ENCODE measurements around the gene EVI5L.
"Not testable (repeated sequence)": the region's sequence is repeated elsewhere in the genome, so short reads cannot be mapped to it uniquely, and the experiment has no call there.

The EVI5L gene

DNA sequence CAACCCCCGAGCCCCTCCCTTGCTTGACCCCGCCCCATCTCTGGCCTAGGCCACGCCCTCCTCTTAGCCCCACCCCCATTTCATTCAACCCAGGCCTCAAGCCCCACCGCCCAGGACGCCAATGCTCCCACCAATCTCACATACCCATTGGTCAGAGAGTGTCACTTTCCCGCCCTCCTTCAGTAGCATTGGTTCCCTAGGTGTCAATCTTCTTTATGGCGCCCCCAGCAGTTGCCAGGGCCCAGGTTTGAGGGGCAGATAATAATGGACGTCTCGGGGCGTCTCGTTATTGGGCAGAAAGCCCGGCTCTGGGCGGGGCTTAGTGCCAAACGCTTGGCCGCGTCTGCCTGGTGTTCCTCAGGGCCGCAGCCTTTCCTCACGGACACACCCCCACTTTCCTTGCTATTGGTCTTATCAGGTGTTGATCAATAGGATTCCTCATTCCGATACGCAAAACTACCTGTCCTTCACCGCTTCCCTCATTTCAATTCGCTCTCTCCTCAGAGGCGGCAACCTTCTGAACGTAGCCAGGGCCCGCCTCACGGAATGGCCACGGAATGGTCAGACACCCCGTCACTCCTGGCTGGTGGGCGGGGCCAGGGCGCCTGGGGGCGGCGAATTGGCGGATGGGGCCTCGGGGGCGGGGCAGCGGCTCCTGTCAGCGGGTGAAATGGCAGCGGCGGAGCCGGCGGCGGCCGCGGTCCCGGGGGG lies at the start of gene EVI5L:
Gene EVI5L, plus strand, starts transcription at position 658 of the 711 bp plus-strand sequence. CDS start 16,325 bp downstream, outside the sequence.
- Histone ChIP-seq H3K9me3 (ENCODE audit: low read length) (no peaks in the 10 kb centered on the region), H3K27me3 (ENCODE audit: insufficient read depth, low read length) (no peaks in the 10 kb centered on the region), H3K4me3 (ENCODE audit: low read length) (peak within 1 kb of the TSS; percentile 65), H2AFZ (ENCODE audit: low read depth, low read length) (peak within 1 kb of the TSS; percentile 78), H3K36me3 (ENCODE audit: insufficient read depth, low read length) (no peaks in the 10 kb centered on the region), H3K4me1 (ENCODE audit: insufficient read depth, low read length) (peaks cover 13% of the 10 kb centered on the region)

GRCh38 chr19:7781157-7781556 lies 48.9 kb upstream of the EVI5L start:
- Histone ChIP-seq H2AFZ (ENCODE audit: low read depth, low read length) (no peak overlapping the region), H3K27me3 (ENCODE audit: insufficient read depth, low read length) (peaks cover 24% of the 10 kb centered on the region), H3K4me1 (ENCODE audit: insufficient read depth, low read length) (no peaks in the 10 kb centered on the region), H3K9me3 (ENCODE audit: low read length) (peaks cover 2% of the 10 kb centered on the region), H3K36me3 (ENCODE audit: insufficient read depth, low read length) (no peaks in the 10 kb centered on the region), H3K4me3 (ENCODE audit: low read length) (no peak overlapping the region)

DNA sequence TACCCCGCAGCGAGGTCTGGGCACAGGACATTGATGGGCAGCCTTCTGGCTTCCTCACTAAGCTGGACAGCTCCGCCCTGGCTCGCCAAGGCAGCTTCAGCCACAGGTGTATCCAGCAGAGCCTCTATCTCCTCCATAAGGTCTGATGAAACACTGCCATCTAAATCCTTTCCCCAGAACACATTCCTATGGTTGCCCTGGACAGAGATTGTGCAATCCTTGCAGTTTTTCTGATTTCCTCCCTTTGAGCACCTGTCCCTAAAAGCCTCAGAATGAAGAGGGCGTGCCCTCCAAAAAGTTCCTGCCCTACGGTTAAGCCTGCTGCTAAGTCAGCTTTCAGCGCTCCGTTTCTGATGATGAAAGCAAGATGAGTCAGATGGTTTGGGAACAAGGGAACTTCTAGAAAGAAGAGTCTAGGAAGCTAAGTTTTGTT lies 46.0 kb upstream of the EVI5L start:
- peaks cover 45% of the 10 kb centered on the region for H3K27me3 ChIP-seq (ENCODE audit: insufficient read depth, low read length)
- no peak overlapping the region for H2AFZ ChIP-seq (ENCODE audit: low read depth, low read length)

GRCh38 chr19:7784856-7785255 lies 45.2 kb upstream of the EVI5L start:
- H3K36me3 ChIP-seq (ENCODE audit: insufficient read depth, low read length): no peaks in the 10 kb centered on the region
- H3K4me1 ChIP-seq (ENCODE audit: insufficient read depth, low read length): no peaks in the 10 kb centered on the region
- H3K4me3 ChIP-seq (ENCODE audit: low read length): no peak overlapping the region
- peaks cover 53% of the 10 kb centered on the region for H3K27me3 ChIP-seq (ENCODE audit: insufficient read depth, low read length)
- H3K9me3 ChIP-seq (ENCODE audit: low read length): peaks cover 2% of the 10 kb centered on the region
- H2AFZ ChIP-seq (ENCODE audit: low read depth, low read length): no peak overlapping the region

More for the DNA sequence above, 46.0 kb upstream of the EVI5L start:
- Histone ChIP-seq H3K4me1 (ENCODE audit: insufficient read depth, low read length) (no peaks in the 10 kb centered on the region), H3K9me3 (ENCODE audit: low read length) (peaks cover 2% of the 10 kb centered on the region), H3K36me3 (ENCODE audit: insufficient read depth, low read length) (no peaks in the 10 kb centered on the region), H3K4me3 (ENCODE audit: low read length) (no peak overlapping the region)

GRCh38 chr19:7787141-7787540 lies 42.9 kb upstream of the EVI5L start:
- Histone ChIP-seq H3K36me3 (ENCODE audit: insufficient read depth, low read length) (no peaks in the 10 kb centered on the region), H3K4me3 (ENCODE audit: low read length) (no peak overlapping the region), H3K9me3 (ENCODE audit: low read length) (peaks cover 5% of the 10 kb centered on the region), H3K27me3 (ENCODE audit: insufficient read depth, low read length) (peaks cover 57% of the 10 kb centered on the region), H3K4me1 (ENCODE audit: insufficient read depth, low read length) (no peaks in the 10 kb centered on the region), H2AFZ (ENCODE audit: low read depth, low read length) (no peak overlapping the region)

DNA sequence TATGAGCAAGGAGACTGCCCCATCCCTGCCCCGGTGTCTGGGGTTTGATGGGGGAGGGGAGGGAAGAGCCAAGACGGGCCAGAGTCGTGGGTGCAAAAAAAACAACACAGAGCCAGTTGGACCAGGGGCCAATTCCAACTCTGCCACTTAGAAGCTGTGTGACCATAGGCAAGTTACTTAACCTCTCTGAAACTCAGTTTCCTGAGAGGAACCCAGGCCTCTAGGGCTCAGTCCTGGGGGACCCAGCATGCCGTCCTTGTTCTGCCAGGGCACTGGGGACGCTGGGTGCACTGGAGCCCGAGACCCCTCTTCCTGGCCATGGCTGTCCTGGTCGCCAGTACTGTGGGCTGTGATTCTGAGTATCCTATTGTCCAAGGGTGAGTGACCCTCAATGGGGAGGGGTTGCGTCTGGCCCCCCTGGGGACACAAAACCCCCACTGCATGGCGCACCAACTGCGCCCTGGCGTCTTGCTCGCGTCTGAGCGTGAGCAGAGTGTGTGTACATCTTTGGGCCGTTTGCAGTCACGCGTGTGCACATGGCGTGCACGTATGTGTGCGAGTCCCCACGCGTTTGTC lies 42.3 kb upstream of the EVI5L start:
- Histone ChIP-seq H3K4me1 (ENCODE audit: insufficient read depth, low read length) (no peaks in the 10 kb centered on the region), H3K4me3 (ENCODE audit: low read length) (no peak overlapping the region), H3K9me3 (ENCODE audit: low read length) (peaks cover 5% of the 10 kb centered on the region), H3K27me3 (ENCODE audit: insufficient read depth, low read length) (peaks cover 57% of the 10 kb centered on the region), H3K36me3 (ENCODE audit: insufficient read depth, low read length) (no peaks in the 10 kb centered on the region), H2AFZ (ENCODE audit: low read depth, low read length) (no peak overlapping the region)

DNA sequence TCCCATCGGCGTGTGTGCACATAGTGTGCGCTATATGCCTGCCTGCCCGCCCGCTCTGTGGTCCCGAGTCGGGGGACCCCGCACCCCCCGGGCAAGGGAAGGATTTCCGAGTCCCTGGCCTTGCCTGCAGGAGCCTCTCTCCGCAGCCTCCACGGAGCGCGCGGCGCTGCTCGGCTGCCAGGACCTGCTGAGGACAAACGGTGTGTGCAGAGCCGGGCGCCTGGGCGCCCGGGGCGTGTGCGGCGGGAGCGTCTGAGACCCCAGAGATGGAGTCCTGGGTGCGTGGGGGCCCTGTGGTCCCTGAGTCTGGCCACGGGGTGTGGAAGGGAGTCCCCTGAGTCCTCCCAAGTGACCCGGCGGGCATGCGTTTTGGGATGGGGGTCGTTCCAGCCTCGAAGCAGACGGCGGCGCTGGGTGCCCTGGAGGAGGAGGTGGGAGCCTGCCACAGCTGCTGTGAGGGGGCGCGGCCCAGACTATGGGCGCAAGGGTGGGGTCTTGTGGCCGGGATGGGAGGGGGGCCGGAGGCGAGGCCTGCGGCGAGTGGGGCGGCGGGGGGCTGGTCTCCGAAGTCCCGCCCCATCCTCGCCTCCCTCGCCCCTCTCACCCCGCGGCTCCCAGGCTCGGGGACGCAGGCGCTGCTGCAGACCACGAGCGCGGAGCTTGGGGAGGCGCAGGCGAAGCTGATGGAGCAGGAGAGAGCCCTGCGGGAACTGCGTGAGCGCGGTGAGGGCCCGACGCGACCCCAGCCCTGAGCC lies 41.7 kb upstream of the EVI5L start:
- Histone ChIP-seq H3K36me3 (ENCODE audit: insufficient read depth, low read length) (no peaks in the 10 kb centered on the region), H3K4me3 (ENCODE audit: low read length) (no peak overlapping the region), H3K9me3 (ENCODE audit: low read length) (peaks cover 5% of the 10 kb centered on the region), H3K4me1 (ENCODE audit: insufficient read depth, low read length) (no peaks in the 10 kb centered on the region), H2AFZ (ENCODE audit: low read depth, low read length) (no peak overlapping the region), H3K27me3 (ENCODE audit: insufficient read depth, low read length) (peaks cover 54% of the 10 kb centered on the region)

- peaks cover 5% of the 10 kb centered on the region for H3K9me3 ChIP-seq (ENCODE audit: low read length)
- no peak overlapping the region for H3K4me3 ChIP-seq (ENCODE audit: low read length)
- H3K4me1 ChIP-seq (ENCODE audit: insufficient read depth, low read length): no peaks in the 10 kb centered on the region
- H2AFZ ChIP-seq (ENCODE audit: low read depth, low read length): no peak overlapping the region
- no peaks in the 10 kb centered on the region for H3K36me3 ChIP-seq (ENCODE audit: insufficient read depth, low read length)
- peaks cover 48% of the 10 kb centered on the region for H3K27me3 ChIP-seq (ENCODE audit: insufficient read depth, low read length)
Measured at GRCh38 chr19:7788933-7789323, 41.1 kb upstream of the EVI5L start.

DNA sequence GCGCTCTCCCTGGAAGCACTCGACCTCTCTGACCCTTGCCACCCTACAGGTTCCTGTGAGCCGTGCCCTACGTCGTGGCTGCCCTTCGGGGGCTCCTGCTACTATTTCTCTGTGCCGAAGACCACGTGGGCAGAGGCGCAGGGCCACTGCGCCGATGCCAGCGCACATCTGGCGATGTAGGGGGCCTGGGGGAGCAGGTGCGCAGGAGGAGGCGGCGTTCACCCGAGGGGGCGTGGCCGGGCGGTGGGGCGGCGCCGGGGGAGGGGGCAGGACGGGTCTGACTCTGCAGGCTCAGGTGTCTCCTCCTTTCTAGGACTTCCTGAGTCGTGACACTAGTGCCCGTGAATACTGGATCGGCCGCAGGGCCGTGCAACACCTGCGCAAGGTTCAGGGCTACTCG lies 40.6 kb upstream of the EVI5L start:
- peaks cover 46% of the 10 kb centered on the region for H3K27me3 ChIP-seq (ENCODE audit: insufficient read depth, low read length)
- no peak overlapping the region for H2AFZ ChIP-seq (ENCODE audit: low read depth, low read length)
- no peaks in the 10 kb centered on the region for H3K36me3 ChIP-seq (ENCODE audit: insufficient read depth, low read length)
- H3K4me1 ChIP-seq (ENCODE audit: insufficient read depth, low read length): no peaks in the 10 kb centered on the region
- H3K9me3 ChIP-seq (ENCODE audit: low read length): peaks cover 5% of the 10 kb centered on the region
- H3K4me3 ChIP-seq (ENCODE audit: low read length): no peak overlapping the region

GRCh38 chr19:7790416-7790815 lies 39.6 kb upstream of the EVI5L start:
- H3K27me3 ChIP-seq (ENCODE audit: insufficient read depth, low read length): peaks cover 49% of the 10 kb centered on the region

GRCh38 chr19:7792281-7792680 lies 37.7 kb upstream of the EVI5L start:
- H3K9me3 ChIP-seq (ENCODE audit: low read length): peaks cover 3% of the 10 kb centered on the region
- no peak overlapping the region for H2AFZ ChIP-seq (ENCODE audit: low read depth, low read length)
- H3K36me3 ChIP-seq (ENCODE audit: insufficient read depth, low read length): no peaks in the 10 kb centered on the region
- H3K27me3 ChIP-seq (ENCODE audit: insufficient read depth, low read length): peaks cover 47% of the 10 kb centered on the region
- H3K4me3 ChIP-seq (ENCODE audit: low read length): no peak overlapping the region
- H3K4me1 ChIP-seq (ENCODE audit: insufficient read depth, low read length): no peaks in the 10 kb centered on the region

More at GRCh38 chr19:7790416-7790815, 39.6 kb upstream of the EVI5L start:
- peaks cover 5% of the 10 kb centered on the region for H3K9me3 ChIP-seq (ENCODE audit: low read length)
- H3K4me1 ChIP-seq (ENCODE audit: insufficient read depth, low read length): no peaks in the 10 kb centered on the region
- H3K36me3 ChIP-seq (ENCODE audit: insufficient read depth, low read length): no peaks in the 10 kb centered on the region
- H2AFZ ChIP-seq (ENCODE audit: low read depth, low read length): no peak overlapping the region
- no peak overlapping the region for H3K4me3 ChIP-seq (ENCODE audit: low read length)

DNA sequence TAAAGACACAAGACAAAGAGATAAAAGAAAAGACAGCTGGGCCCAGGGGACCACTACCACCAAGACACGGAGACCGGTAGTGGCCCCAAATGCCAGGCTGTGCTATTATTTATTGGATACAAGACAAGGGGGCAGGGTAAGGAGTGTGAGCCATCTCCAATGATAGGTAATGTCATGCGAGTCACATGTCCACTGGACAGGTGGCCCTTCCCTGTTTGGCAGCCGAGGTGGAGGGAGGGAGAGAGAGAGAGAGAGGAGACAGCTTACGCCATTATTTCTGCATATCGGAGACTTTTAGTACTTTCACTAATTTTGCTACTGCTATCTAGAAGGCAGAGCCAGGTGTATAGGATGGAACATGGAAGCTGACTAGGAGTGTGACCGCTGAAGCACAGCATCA lies 37.3 kb upstream of the EVI5L start:
- H3K27me3 ChIP-seq (ENCODE audit: insufficient read depth, low read length): peaks cover 43% of the 10 kb centered on the region
- not testable (repeated sequence) for H3K36me3 ChIP-seq (ENCODE audit: insufficient read depth, low read length); H2AFZ ChIP-seq (ENCODE audit: low read depth, low read length); H3K4me1 ChIP-seq (ENCODE audit: insufficient read depth, low read length); H3K4me3 ChIP-seq (ENCODE audit: low read length); H3K9me3 ChIP-seq (ENCODE audit: low read length)

GRCh38 chr19:7793493-7793892 lies 36.5 kb upstream of the EVI5L start:
- no peaks in the 10 kb centered on the region for H3K4me1 ChIP-seq (ENCODE audit: insufficient read depth, low read length)
- no peak overlapping the region for H3K4me3 ChIP-seq (ENCODE audit: low read length)
- H3K36me3 ChIP-seq (ENCODE audit: insufficient read depth, low read length): no peaks in the 10 kb centered on the region
- H3K9me3 ChIP-seq (ENCODE audit: low read length): peaks cover 3% of the 10 kb centered on the region
- H2AFZ ChIP-seq (ENCODE audit: low read depth, low read length): no peak overlapping the region
- H3K27me3 ChIP-seq (ENCODE audit: insufficient read depth, low read length): peaks cover 35% of the 10 kb centered on the region

Data from neuron (in vitro differentiated cells).